Measurements from ENCODE around the gene SLC15A4.
"Not testable (repeated sequence)": the region's sequence is repeated elsewhere in the genome, so short reads cannot be mapped to it uniquely, and the experiment has no call there.

GRCh38 chr12:128839885-128840284, 16.1 kb upstream of the SLC15A4 start:
- TF ChIP-seq CTCF, POLR2A (IDR thresholded peaks at IDR 0.05): not testable (repeated sequence)

All from Peyer's patch (tissue), 4 donors.